GM21360 (cell line): ENCODE results near the gene SNX8.

ENCODE experiments used
- ATAC-seq: cut with Tn5 transposase; IDR thresholded peaks from one replicate; pipeline ENCODE4 v1.9.1; 2021; ENCODE audit warnings: mild to moderate bottlenecking, moderate library complexity; ENCODE audit not compliant: unreplicated experiment

SNX8 gene

GRCh38 chr7:2247141-2247995, 66.9 kb downstream of the SNX8 start:
- ATAC-seq, result no peak

- no peak for ATAC-seq
Observed at GRCh38 chr7:2245883-2246675, 68.2 kb downstream of the SNX8 start.

GRCh38 chr7:2244404-2244995, 69.7 kb downstream of the SNX8 start:
- ATAC-seq, result no peak

- no peak for ATAC-seq
Observed at GRCh38 chr7:2243458-2243857, 70.8 kb downstream of the SNX8 start.

GRCh38 chr7:2242541-2243429, 71.5 kb downstream of the SNX8 start:
- no peak for ATAC-seq

- ATAC-seq, result peak; percentile 48
Observed at GRCh38 chr7:2241580-2242540, 72.4 kb downstream of the SNX8 start, which contains the start of the genes MRM2 and NUDT1. Gene MRM2 (minus strand): TSS chr7:2242205. CDS start chr7:2242169, 36 bp downstream. Gene NUDT1 (plus strand): TSS chr7:2242226. CDS start chr7:2244575, 2,349 bp downstream.

GRCh38 chr7:2239242-2239641, 75.0 kb downstream of the SNX8 start:
- no peak for ATAC-seq

- ATAC-seq, result peak; percentile 57
Observed at GRCh38 chr7:2237109-2237602, 77.1 kb downstream of the SNX8 start.

- ATAC-seq, result no peak
Observed at GRCh38 chr7:2233926-2234325, 80.3 kb downstream of the SNX8 start.

- ATAC-seq, result peak; percentile 55
Observed at GRCh38 chr7:2232766-2233520, 81.3 kb downstream of the SNX8 start, which contains the start of gene MAD1L1. Gene MAD1L1 (minus strand): TSS chr7:2232945. CDS start chr7:2230133, 2,812 bp downstream.

GRCh38 chr7:2231992-2232765, 82.1 kb downstream of the SNX8 start:
- peak; percentile 28 for ATAC-seq

- no peak for ATAC-seq
Observed at GRCh38 chr7:2230882-2231281, 83.4 kb downstream of the SNX8 start.

- ATAC-seq, result no peak
Observed at GRCh38 chr7:2230226-2230625, 84.0 kb downstream of the SNX8 start.

GRCh38 chr7:2229467-2229866, 84.8 kb downstream of the SNX8 start:
- ATAC-seq, result no peak

- ATAC-seq, result no peak
Observed at GRCh38 chr7:2228921-2229320, 85.3 kb downstream of the SNX8 start.

- no peak for ATAC-seq
Observed at GRCh38 chr7:2227699-2228098, 86.5 kb downstream of the SNX8 start.

- no peak for ATAC-seq
Observed at GRCh38 chr7:2225830-2226229, 88.4 kb downstream of the SNX8 start.
